IPS-20b (cell line): ENCODE results near the gene CAMK2A.

Source experiments
- H3K27ac ChIP-seq: one replicate; pipeline ENCODE4 v1.5.1; 2013; ENCODE audit warnings: low read length
- H3K27me3 ChIP-seq: 2 replicates; pipeline ENCODE4 v1.6.1; 2013; ENCODE audit warnings: mild to moderate bottlenecking, low read length, inconsistent platforms; ENCODE audit not compliant: insufficient read depth
- H3K36me3 ChIP-seq: 2 replicates; pipeline ENCODE4 v1.6.1; 2013; ENCODE audit warnings: low read depth, mild to moderate bottlenecking, inconsistent platforms, low read length, moderate library complexity; ENCODE audit not compliant: insufficient read depth
- H3K4me1 ChIP-seq: 2 replicates; pipeline ENCODE4 v1.6.1; 2013; ENCODE audit warnings: mild to moderate bottlenecking, control low read depth, inconsistent platforms, low read length, moderate library complexity; ENCODE audit not compliant: insufficient read depth
- H3K4me3 ChIP-seq: 2 replicates; pipeline ENCODE4 v1.5.1; 2013; ENCODE audit warnings: mild to moderate bottlenecking, low read length, inconsistent platforms
- H3K9ac ChIP-seq: 2 replicates; pipeline ENCODE4 v1.6.1; 2013; ENCODE audit warnings: low read depth, mild to moderate bottlenecking, inconsistent platforms, low read length, moderate library complexity
- H3K9me3 ChIP-seq: 2 replicates; pipeline ENCODE4 v1.6.1; 2013; ENCODE audit warnings: mild to moderate bottlenecking, low read depth, low read length, inconsistent platforms; ENCODE audit not compliant: insufficient read depth

The CAMK2A gene

DNA sequence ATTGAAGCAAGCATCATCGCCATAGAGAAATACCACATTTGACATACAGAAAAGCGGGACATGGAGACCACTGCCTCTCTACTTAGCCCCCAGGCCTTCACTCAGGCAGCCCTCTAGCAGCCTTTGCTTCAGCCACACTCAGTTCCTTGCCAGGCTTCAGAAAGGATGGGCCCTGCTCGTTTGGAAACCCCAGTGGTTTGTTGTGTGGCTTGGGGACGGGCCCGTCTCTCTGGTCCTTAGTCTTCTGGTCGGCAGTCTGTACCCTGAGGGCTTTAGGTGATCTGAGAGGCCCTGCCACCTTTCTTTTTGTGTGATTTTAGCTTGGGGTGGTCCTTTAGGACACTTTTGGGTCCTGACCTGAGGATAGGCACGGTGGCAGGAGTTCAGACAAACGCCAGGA lies 34.2 kb upstream of the CAMK2A start:
- Histone ChIP-seq H3K27ac (no peak overlapping the region), H3K4me1 (peaks cover 1% of the 10 kb centered on the region), H3K27me3 (no peaks in the 10 kb centered on the region), H3K4me3 (no peak overlapping the region), H3K9me3 (no peaks in the 10 kb centered on the region), H3K9ac (no peak overlapping the region), H3K36me3 (no peaks in the 10 kb centered on the region)

DNA sequence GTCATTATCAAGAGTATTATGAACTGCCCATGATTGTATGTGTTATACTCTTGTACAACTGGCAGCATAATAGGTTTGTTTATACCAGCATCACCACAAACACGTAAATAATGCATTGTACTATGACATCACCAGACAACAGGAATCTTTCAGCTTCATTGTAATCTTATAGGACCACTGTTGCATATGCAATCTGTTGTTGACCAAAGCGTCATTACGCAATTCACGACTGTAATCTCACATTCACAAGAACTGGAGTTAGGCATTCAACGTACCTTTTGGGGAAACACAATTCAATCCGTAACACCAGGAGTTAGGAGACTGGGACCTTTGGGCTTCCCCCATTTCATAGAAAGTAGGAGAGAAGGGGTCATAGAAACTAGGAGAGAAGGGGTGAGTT lies 33.5 kb upstream of the CAMK2A start:
- Histone ChIP-seq H3K9me3 (no peaks in the 10 kb centered on the region), H3K36me3 (no peaks in the 10 kb centered on the region), H3K9ac (no peak overlapping the region), H3K4me1 (peaks cover 4% of the 10 kb centered on the region), H3K27ac (no peak overlapping the region), H3K4me3 (no peak overlapping the region), H3K27me3 (no peaks in the 10 kb centered on the region)

DNA sequence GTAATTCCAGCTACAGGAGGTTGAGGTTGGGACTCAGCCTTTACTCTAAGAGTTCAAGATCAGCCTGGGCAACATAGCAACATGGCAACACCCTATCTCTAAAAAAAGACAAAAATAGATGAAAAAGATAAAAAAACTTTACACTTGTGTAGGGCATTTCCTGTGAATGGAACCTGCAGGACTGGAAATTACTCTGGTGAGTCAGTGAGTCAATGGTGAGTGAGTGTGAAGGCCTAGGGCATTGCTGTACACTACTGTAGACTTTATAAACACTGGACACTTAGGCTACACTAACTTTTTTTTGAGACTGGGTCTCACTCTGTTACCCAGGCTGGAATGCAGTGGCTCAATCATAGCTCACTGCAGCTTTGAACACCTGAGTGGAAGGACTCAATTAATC lies 32.6 kb upstream of the CAMK2A start:
- H3K27ac ChIP-seq, result no peak overlapping the region

DNA sequence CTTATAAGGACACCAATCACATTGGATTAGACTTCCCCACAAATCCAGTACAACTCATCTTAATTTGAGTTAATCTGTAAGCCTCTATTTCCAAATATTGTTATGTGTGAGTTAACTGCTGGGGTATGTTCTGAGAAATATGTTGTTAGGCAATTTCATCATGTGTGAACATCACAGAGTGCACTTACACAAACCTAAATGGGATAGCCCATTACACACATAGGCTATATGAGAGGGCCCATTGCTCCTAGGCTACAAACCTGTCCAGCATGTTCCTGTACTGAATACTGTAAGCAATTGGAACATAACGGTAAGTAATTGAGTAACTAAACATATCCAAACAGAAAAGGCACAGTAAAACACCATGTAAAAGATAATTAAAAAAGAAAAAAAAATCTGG lies 32.2 kb upstream of the CAMK2A start:
- Histone ChIP-seq H3K9me3 (no peaks in the 10 kb centered on the region), H3K36me3 (no peaks in the 10 kb centered on the region), H3K27me3 (no peaks in the 10 kb centered on the region), H3K4me3 (no peak overlapping the region), H3K4me1 (peaks cover 7% of the 10 kb centered on the region), H3K27ac (no peak overlapping the region), H3K9ac (no peak overlapping the region)

More for the DNA sequence above, 32.6 kb upstream of the CAMK2A start:
- Histone ChIP-seq H3K9me3 (no peaks in the 10 kb centered on the region), H3K4me3 (no peak overlapping the region), H3K27me3 (no peaks in the 10 kb centered on the region), H3K36me3 (no peaks in the 10 kb centered on the region), H3K4me1 (peaks cover 7% of the 10 kb centered on the region), H3K9ac (no peak overlapping the region)

DNA sequence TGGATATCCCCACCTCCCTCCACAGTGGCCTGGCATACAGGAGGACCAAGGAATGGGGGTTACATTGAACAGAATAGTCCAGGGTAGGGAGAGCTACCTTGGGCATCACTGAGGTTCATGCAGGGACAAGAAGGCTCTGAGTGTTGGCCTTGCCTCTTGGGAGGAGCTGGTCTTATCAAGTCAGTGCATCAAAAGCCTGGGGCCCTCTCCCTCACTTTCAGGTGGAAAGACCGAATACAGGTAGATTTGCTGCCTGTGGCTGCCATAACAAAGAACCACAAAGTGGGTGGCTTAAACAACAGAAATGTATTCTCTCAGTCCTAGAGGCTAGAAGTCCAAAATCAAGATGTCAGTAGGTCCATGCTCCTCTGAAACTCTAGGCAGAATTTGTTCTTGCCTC lies 31.6 kb upstream of the CAMK2A start:
- H3K36me3 ChIP-seq, result no peaks in the 10 kb centered on the region
- no peaks in the 10 kb centered on the region for H3K27me3 ChIP-seq
- H3K9ac ChIP-seq, result no peak overlapping the region
- no peaks in the 10 kb centered on the region for H3K9me3 ChIP-seq
- H3K4me1 ChIP-seq, result peaks cover 7% of the 10 kb centered on the region
- H3K4me3 ChIP-seq, result no peak overlapping the region
- no peak overlapping the region for H3K27ac ChIP-seq

DNA sequence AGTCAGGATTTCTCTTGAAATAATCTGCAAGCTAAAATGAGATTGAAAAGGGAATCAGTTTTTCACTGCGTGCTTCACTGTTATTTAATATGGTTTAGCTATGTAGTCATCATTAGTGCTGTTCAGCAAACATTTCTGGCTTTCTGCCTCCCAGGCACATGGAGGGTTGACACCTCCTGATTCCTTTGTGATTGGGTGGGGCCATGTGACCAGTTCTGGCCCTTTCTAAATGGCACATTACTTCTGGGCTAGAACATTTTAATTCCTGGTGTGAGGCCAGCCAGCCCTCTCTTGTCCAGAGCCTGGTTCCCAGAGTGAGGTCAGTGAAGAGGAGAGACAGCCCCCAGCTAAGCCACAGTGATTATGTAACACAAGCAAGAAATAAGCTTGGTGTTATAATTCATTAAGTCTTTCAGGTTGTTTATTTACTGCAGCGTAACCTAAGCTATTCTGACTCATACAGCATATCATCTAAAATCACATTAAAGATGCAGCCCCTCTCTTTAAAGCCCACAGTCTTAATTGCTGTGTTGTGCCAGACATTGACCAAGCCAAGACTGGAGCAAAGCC lies 30.6 kb upstream of the CAMK2A start:
- no peaks in the 10 kb centered on the region for H3K9me3 ChIP-seq
- no peaks in the 10 kb centered on the region for H3K27me3 ChIP-seq
- H3K4me3 ChIP-seq, result no peak overlapping the region
- H3K9ac ChIP-seq, result no peak overlapping the region
- no peaks in the 10 kb centered on the region for H3K36me3 ChIP-seq
- no peak overlapping the region for H3K27ac ChIP-seq
- peaks cover 7% of the 10 kb centered on the region for H3K4me1 ChIP-seq

DNA sequence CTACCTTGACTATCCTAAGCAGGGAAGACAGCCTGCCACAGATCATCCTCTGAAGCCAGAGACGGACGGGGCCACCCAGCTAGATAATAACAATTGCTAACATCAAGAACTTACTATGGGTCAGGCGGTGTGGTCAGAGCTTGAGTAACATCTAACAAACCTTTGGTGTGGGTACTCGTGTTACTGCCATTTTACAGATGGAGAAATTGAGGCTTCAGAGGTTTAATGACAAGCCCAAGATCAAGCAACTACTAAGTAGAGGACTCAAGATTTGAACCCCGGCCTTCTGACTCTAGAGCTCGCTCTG lies 29.9 kb upstream of the CAMK2A start:
- Histone ChIP-seq H3K4me3 (no peak overlapping the region), H3K9ac (no peak overlapping the region), H3K27me3 (no peaks in the 10 kb centered on the region), H3K4me1 (peaks cover 7% of the 10 kb centered on the region), H3K9me3 (no peaks in the 10 kb centered on the region), H3K27ac (no peak overlapping the region), H3K36me3 (no peaks in the 10 kb centered on the region)

DNA sequence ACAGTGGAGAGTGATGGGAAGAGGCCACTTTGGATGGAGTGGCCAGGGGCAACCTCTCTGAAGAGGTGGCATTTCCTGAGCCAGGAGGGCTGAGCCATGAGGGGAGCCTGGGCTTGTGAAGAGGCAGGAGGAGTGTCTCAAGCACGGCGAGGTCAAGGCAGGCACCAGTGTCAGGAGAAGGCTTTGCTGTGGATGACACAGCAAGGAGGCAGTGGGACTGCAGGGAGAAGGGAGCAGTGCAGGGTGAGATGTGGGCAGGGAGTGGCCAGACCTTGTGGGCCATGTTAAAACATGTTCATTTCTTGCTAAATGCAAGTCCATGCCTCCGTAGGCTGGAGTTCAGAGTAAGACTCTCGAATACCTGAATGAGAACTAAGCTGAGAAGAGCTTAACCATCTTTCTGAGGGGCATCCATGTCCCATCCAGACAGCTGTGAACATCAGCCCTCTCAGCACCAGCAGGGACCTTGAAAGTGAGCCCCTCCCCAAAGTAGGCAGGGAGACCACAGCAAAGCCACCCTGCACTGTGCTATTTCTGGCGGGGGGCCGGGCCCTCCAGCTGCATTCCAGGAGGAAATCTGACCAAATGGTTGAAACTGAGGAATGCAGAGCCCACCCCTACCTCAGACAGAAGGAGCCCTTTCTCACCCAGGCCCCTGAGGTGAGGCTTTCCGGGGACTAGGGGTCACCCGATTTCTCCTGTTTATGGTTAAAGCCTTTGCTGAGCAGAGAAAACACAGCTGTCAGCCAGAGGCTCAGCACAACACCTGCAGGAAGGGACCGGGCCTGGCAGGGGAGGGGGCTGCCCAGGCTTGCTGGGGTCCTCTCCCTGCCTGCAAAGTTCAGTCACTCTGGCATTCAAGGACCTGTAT lies 29.3 kb upstream of the CAMK2A start:
- H3K9ac ChIP-seq, result no peak overlapping the region

DNA sequence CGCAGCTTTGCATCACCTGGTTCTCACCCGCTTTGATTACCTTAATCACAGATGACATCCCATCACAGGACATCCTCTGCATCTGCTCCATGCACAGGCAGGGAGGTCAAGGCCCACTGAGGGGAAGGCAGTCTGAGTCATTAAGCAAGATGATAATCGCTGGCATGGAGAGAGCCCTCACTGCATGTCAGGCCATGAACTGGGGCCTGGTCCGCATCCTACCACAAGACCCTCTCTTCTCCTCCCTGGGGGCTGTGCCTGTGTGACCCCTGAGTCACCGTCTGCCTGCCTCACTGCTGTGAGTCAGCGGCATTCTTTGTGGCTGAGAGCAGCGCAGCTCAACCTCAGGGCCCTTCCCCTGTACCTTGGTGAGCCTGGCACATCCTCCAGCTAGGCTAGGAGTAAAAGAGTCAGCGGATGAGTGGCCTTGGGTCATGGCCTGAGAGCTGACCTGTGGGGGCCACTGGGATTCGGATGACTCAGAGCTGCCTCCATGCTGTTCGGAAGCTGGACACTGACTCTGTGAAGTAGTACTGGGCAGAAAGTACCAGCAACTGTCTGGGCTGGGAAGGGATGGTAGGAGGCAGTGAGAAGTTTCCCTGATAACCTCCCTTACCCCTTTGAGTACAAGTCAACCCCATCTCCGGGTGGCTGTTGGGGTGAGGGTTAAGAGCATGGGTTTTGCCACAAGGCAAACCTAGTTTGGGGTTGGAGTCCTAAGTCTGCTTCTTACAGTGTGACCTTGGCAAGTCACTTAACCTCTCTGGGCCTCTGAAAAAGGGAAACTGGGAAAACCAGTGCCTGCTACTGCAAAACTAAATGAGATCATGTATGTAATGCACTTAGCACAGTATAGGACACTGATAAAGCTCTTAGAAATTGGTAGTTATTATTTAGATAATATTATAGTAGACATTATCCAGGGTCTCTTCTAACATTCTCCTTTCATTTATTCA lies 27.8 kb upstream of the CAMK2A start:
- H3K27ac ChIP-seq, result no peak overlapping the region
- peaks cover 7% of the 10 kb centered on the region for H3K4me1 ChIP-seq

More for the DNA sequence above, 29.3 kb upstream of the CAMK2A start:
- Histone ChIP-seq H3K27me3 (no peaks in the 10 kb centered on the region), H3K4me3 (no peak overlapping the region), H3K27ac (no peak overlapping the region), H3K9me3 (no peaks in the 10 kb centered on the region), H3K4me1 (peaks cover 7% of the 10 kb centered on the region), H3K36me3 (no peaks in the 10 kb centered on the region)

DNA sequence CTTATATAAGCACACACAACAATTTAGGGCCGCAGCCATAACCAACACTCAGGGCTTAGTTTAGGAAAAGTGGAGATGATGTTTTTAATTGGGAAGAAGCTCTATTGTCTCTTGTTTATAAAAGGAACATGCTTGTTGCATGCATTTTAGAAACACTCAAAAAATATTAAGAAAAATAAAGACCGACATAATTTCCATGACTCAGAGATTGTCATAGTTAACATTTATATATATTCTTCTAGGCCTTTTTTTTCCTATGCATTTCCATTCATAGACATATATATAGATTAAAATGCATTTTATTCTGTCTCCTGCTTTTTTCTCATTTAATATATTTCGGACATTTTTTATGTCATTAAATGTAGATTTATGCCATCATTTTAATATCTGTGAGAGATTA lies 26.7 kb upstream of the CAMK2A start:
- H3K27me3 ChIP-seq, result no peaks in the 10 kb centered on the region
- no peaks in the 10 kb centered on the region for H3K36me3 ChIP-seq
- H3K27ac ChIP-seq, result no peak overlapping the region
- no peak overlapping the region for H3K4me3 ChIP-seq
- no peaks in the 10 kb centered on the region for H3K9me3 ChIP-seq
- no peak overlapping the region for H3K9ac ChIP-seq
- H3K4me1 ChIP-seq, result peaks cover 7% of the 10 kb centered on the region

More for the DNA sequence above, 27.8 kb upstream of the CAMK2A start:
- Histone ChIP-seq H3K36me3 (no peaks in the 10 kb centered on the region), H3K9me3 (no peaks in the 10 kb centered on the region), H3K27me3 (no peaks in the 10 kb centered on the region), H3K4me3 (no peak overlapping the region), H3K9ac (no peak overlapping the region)

DNA sequence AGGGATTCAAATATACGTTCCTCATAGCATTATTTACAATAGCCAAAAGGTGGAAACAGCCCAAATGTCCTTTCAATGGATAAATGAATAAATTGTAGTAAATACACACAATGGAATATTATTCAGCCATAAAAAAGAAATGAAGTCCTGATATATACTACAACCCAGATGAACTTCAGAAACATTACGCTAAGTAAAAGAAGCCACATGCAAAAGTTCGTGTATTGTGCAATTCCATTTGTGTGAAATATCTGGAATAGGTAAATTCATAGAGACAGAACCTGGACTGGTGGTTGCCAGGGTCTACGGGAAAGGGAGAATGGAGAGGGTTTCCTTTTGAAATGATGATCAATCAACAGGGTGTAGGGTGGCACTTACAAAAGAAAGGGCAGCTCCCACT lies 25.7 kb upstream of the CAMK2A start:
- Histone ChIP-seq H3K9me3 (no peaks in the 10 kb centered on the region), H3K9ac (no peak overlapping the region), H3K4me3 (no peak overlapping the region), H3K27me3 (no peaks in the 10 kb centered on the region), H3K36me3 (no peaks in the 10 kb centered on the region), H3K4me1 (peaks cover 7% of the 10 kb centered on the region), H3K27ac (no peak overlapping the region)
